HG03460 (cell line): ENCODE data around the gene PSTK.

ENCODE experiments used
- ATAC-seq: cut with Tn5 transposase; IDR thresholded peaks from one replicate; pipeline ENCODE4 v1.9.1; 2021; ENCODE audit not compliant: unreplicated experiment

Gene PSTK, protein sequence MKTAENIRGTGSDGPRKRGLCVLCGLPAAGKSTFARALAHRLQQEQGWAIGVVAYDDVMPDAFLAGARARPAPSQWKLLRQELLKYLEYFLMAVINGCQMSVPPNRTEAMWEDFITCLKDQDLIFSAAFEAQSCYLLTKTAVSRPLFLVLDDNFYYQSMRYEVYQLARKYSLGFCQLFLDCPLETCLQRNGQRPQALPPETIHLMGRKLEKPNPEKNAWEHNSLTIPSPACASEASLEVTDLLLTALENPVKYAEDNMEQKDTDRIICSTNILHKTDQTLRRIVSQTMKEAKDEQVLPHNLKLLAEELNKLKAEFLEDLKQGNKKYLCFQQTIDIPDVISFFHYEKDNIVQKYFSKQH

GRCh38 chr10:122980209-122981065 lies at the start of gene PSTK:
PSTK (plus strand) TSS chr10:122980401; CDS start chr10:122980480, 79 bp downstream.
- ATAC-seq = peak; percentile 98

DNA sequence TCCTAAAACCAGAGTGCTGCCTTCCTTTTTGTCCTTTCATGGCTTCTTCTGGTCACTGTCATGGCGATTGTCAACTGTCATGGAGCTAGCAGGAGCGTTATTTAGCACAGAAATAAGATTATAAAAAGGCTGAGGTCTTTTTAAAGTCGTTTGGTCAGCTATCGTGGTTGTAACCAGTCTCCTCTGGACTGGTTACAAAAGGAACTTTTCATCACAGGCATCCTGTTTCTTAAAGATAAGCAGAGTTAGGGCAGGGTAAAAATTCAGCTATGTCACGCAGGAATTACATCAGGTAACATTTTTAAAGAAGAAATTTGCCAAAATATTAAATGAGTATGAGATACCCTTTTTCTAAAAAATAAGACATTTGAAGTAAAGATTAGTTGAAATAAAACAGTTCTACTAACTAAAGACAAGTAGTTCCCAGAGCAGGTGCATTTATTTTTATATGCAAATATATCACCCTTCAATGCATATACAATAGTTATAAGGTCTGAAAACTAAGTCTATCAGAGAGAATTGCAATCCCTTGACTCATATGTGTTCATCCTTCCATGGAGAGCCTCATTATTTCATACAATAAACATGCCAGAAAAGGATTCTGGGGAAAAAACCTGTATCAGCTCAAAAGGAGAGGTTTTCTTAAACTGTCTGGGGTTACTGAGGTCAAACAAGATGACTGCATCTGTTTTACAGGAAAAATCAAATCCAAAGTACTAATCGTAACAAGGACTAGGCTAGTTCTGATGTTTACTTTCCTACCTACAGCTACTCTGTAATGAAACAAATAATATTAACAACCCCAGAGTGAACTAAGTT lies 48.9 kb upstream of the PSTK start:
- ATAC-seq = no peak

- no peak for ATAC-seq
Measured at GRCh38 chr10:122939133-122939855, 40.9 kb upstream of the PSTK start.

GRCh38 chr10:122939856-122940543 lies 40.2 kb upstream of the PSTK start:
- no peak for ATAC-seq

- no peak for ATAC-seq
Measured at GRCh38 chr10:122949296-122949695, 30.9 kb upstream of the PSTK start.

DNA sequence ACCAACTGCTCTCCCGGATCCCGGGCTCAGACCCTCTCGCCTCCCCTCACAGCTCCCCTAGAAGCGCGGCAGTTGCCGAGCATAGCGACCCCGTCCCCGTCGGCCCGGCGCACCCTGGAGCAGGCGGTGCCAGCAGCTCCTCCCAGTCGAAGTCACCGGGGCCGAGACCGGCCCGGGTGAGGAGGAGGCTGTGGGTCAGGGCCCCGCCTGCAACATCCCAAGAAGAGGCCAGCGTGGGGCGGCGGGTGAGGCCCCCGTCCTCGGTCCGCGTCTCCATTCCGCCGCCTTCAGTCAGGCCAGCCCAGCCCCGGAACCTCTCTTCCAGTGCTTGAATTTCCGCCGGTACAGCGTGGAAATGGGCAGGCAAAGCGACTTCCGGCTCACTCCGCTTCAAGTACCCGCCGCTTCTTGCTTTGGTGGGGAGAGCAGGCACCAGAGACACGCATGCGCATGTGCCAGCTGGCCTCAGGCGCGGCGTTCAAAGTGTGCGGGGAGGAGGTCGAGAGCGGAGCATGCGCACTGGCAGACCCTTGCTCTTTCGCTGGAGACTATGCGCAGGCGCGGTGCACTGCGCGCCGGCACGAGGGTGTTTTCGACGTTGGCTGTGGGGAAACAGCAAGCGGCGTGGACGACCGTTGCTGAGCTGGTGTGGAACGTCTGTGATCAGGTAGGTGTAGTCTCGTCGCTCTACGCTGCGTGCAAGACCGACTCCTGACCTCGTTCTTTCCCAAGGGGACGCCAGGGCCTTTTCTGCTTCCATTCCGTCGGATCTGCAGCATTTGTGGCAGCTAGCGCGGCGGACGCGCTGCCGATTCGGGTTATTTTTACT lies 26.1 kb upstream of the PSTK start, which contains the start of gene C10orf88:
TSS of gene C10orf88 (minus strand) at position 326 of the 829 bp plus-strand sequence. CDS start at position 277, 49 bp downstream.
- peak; percentile 98 for ATAC-seq

DNA sequence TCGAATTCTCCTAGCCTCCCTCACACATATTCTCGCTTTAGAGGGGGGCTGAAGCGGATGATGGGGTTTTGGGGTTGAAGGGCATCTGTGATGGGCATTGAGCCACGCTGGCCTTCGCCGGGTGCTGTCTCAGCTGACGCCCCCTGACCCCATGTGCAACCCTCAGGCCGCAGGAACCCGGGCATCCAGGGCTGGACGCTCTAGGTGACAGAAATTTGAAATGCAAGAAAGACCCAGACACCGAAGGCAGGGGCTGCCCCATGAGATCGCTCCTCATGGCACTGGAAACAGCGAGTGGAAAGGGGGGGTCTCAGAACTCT lies 25.5 kb upstream of the PSTK start:
- ATAC-seq = no peak

- no peak for ATAC-seq
Measured at GRCh38 chr10:122955892-122956291, 24.3 kb upstream of the PSTK start.

DNA sequence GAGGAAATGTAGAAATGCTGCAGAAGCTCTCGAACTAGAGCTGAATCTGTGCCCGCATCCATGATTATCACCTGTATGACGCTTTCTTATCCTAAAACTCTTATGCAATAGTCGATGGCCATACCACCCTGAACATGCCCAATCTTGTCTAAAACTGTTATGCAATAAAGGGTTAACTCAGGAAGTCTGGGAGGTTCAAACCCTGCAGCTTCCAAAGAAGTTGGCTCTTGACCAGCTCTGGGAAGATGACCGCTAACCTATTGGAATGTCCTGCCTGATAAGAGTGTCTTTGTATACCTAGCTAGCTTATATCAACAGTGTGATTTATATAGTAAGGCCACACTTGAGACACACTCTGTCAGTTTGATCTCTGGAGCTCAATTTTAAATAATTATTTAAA lies 22.7 kb upstream of the PSTK start:
- ATAC-seq = no peak

GRCh38 chr10:122962405-122962804 lies 17.8 kb upstream of the PSTK start:
- ATAC-seq = no peak

GRCh38 chr10:122966879-122967278 lies 13.3 kb upstream of the PSTK start:
- no peak for ATAC-seq

DNA sequence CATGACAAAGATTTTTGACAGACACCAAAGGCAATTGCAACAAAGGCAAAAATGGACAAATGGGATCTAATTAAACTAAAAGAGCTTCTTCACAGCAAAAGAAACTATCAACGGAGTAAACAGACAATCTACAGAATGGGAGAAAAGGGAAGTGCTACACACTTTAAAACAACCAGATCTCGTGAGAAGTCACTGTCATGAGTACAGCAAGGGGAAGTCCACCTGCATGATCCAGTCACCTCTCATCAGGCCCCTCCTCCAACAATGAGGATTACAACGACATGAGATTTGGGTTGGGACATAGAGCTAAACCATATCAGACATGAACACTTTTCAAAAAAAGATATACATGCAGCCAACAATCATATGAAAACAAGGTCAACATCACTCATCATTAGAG lies 11.5 kb upstream of the PSTK start:
- no peak for ATAC-seq

DNA sequence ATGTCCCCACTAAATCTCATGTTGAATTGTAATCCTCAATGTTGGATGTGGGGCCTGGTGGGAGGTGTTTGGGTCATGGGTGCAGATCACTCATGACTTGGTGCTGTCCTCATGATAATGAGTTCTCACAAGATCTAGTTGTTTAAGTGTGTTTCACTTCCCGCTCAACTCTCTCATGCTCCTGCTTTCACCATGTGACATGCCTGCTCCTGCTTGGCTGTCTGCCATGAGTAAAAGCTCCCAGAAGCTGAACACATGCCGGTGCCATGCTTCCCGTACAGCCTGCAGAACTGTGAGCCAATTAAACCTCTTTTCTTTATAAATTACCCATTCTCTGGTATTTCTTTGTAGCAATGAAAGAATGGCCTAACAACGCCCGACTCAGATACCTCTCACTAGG lies 6.2 kb upstream of the PSTK start:
- no peak for ATAC-seq

DNA sequence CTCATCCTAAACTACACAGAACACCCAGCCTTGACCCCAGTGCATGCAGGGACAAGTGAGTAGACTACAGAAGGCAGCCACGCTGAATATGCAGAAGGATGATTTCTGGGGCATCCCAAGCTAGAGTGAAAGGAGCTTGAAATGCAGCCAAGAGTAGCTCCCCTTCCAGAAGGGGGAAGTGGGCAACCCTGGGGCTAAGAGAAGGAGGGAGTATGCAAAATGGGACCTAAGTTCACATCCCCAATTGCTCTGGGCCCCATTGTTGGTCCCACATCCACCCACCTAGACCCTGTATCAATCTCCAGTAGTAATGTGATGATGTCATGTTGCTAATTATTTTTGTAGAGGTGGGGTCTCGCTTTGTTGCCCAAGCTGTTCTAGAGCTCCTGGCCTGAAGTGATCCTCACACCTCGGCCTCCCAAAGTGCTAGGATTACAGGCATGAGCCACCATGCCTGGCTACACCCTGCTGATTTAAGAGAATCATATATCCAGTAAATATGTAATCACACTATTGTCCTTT lies 5.6 kb upstream of the PSTK start:
- ATAC-seq = no peak

DNA sequence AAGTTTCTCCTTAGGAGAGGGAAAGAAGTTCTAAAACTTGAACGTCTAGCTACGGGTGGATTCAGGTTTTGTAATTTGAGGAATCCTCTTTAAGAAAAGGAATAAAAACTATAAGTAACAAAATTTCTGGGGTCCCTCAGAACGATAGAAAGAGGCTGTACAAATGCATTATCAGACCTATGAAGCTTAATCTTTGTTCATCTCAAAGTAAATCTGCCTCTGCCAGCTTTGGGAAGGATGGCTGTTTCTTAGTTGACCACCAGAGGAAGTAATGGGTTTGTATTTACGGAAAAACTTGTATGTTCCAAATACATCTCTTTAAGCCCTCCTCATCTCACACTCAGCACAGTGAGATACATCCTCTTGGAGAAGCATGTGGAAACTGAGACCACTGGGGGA lies 864 bp downstream of the PSTK start:
- no peak for ATAC-seq

GRCh38 chr10:122983898-122984297 lies 3.7 kb downstream of the PSTK start:
- no peak for ATAC-seq

DNA sequence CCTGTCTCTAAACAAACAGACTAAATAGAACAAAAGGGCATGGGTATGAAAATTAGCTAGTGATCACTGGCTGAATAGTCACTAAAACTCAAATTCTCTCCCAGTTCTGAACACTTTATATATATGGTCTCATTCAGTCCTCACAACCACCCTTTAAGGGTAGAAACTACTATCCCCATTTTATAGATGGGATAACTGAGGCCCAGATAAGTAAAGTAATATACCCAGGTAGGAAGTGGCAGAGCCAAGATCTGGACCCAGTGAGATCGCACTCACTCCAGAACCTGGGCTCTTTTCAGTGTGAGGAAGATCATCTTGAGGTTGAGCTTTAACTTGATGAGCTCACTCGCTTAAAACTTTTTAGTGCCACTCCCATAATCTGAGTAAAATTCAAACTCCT lies 4.5 kb downstream of the PSTK start:
- ATAC-seq = no peak

- ATAC-seq = no peak
Measured at GRCh38 chr10:122986335-122986734, 6.1 kb downstream of the PSTK start.

DNA sequence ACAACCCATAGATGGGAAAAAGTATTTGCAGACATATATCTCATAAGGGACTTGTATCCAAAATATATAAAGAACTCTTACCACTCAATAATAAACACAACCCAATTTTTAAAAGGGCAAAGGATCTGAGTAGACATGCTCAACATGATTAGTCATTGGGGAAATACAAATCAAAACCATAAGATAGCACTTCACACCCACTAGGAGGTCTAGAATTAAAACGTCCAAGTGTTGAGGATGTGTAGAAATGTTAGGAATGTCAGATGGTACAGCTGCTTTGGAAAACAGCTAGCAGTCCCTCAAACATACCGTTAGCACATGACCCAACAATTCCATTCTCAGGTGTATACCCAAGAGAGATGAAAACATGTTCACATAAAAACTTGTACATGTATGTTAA lies 8.3 kb downstream of the PSTK start:
- no peak for ATAC-seq
